ENCODE data around the gene VSX1.

GRCh38 chr20:25054096-25054820 lies 27.7 kb downstream of the VSX1 start:
- no peak for TF ChIP-seq POLR2AphosphoS5 (IDR thresholded peaks at IDR 0.05; ENCODE audit: insufficient read depth in 1 of 2, low read depth in 1 of 2)
- TF ChIP-seq CTCF (IDR thresholded peaks at IDR 0.05), result no peak
- no peak for TF ChIP-seq POLR2A (IDR thresholded peaks at IDR 0.05)
